HCT116 (cell line): ENCODE results near the gene WEE1. TPM values are rescaled to one million over a fixed set of nuclear protein-coding genes. Genes with fewer than 3 reads are reported as not detected.

ENCODE experiments used
- ATAC-seq: fragments of 200-7000 bp; cut with Tn5 transposase; 2 replicates; pipeline ENCODE4 v1.9.1; 2020; ENCODE audit warnings: mild to moderate bottlenecking, moderate library complexity
- BruUV-seq: library from RNA; stranded (reverse); fragments of 400-500 nt; replicated peaks from 2 replicates; lab custom pipeline; 2021; lab: Mats Ljungman, UMichigan
- CTCF ChIA-PET: fragments of 300-600 bp; sonication (Branson Sonifier 250); formaldehyde crosslinking; loops from one replicate; lab custom pipeline; 2021; ENCODE audit warnings: antibody characterized with exemption; lab: Charles Lee
- POLR2A ChIA-PET: fragments of 300-600, 350-600 bp; sonication (Branson Sonifier 250); formaldehyde crosslinking; loops from one replicate; lab custom pipeline; 2021; ENCODE audit warnings: antibody characterized with exemption; lab: Charles Lee
- RAD21 ChIA-PET, 2 experiments: fragments of 300-600 bp; sonication (Branson Sonifier 250); formaldehyde crosslinking; loops; one replicate each; lab custom pipeline; 2023; ENCODE audit warnings: low total read pairs in 2 of 2; ENCODE audit not compliant: uncharacterized antibody in 2 of 2, unreplicated experiment in 2 of 2, low non-redundant PET in 1 of 2; lab: Charles Lee
- DNase-seq: peaks from one replicate; pipeline ENCODE4 v3.0.0-alpha.2; 2010; ENCODE audit warnings: low read depth, low spot score
- H2AFZ ChIP-seq: fragments of 200-600 bp; shearing (Covaris generic), sonication (generic); 2 replicates; pipeline ENCODE4 v1.6.1; 2017; ENCODE audit warnings: low read depth, mixed run types, mixed read lengths, antibody characterized with exemption, low read length; ENCODE audit not compliant: poor library complexity, severe bottlenecking
- H3K27ac ChIP-seq: 2 replicates; pipeline ENCODE4 v1.5.1; 2012; ENCODE audit warnings: low read depth, low read length
- H3K27me3 ChIP-seq: fragments of 200-600 bp; sonication (generic); 2 replicates; pipeline ENCODE4 v1.6.1; 2016; ENCODE audit warnings: mixed run types, low read length, mixed read lengths; ENCODE audit not compliant: insufficient read depth
- H3K36me3 ChIP-seq, 2 experiments: fragments of 200-500 bp in 1 of 2; fragments of 200-600 bp in 1 of 2; sonication (Bioruptor generic) in 1 of 2; sonication (generic) in 1 of 2; 2 replicates each; pipeline versions ENCODE4 v1.5.1 to v1.6.1; 2014 to 2016; ENCODE audit warnings: low read length in 2 of 2, inconsistent platforms in 1 of 2, mixed read lengths in 1 of 2, mixed run types in 1 of 2; ENCODE audit not compliant: insufficient read depth in 2 of 2, control insufficient read depth in 1 of 2
- H3K4me1 ChIP-seq, 2 experiments: fragments of 200-600 bp in 1 of 2; sonication (generic) in 1 of 2; 2 replicates each; pipeline versions ENCODE4 v1.5.1 to v1.6.1; 2012 to 2017; ENCODE audit warnings: low read length in 2 of 2, inconsistent platforms in 1 of 2, mild to moderate bottlenecking in 1 of 2, mixed read lengths in 1 of 2, mixed run types in 1 of 2, moderate library complexity in 1 of 2; ENCODE audit not compliant: insufficient read depth in 2 of 2, control insufficient read depth in 1 of 2
- H3K4me2 ChIP-seq: fragments of 200-600 bp; sonication (generic); 2 replicates; pipeline ENCODE4 v1.6.1; 2017; ENCODE audit warnings: mixed run types, low read length, mixed read lengths
- H3K4me3 ChIP-seq, 2 experiments: fragments of 200-600 bp in 1 of 2; sonication (generic) in 1 of 2; replicated peaks in 1 of 2; 2 replicates each; pipeline ENCODE4 v1.5.1; 2011 to 2016; ENCODE audit warnings: low read length in 2 of 2, control low read depth in 1 of 2, low read depth in 1 of 2, mild to moderate bottlenecking in 1 of 2, mixed read lengths in 1 of 2, mixed run types in 1 of 2
- H3K79me2 ChIP-seq: fragments of 200-600 bp; sonication (generic); 2 replicates; pipeline ENCODE4 v1.6.1; 2017; ENCODE audit warnings: mild to moderate bottlenecking, mixed run types, low read length, moderate library complexity, mixed read lengths; ENCODE audit not compliant: insufficient read depth
- H3K9ac ChIP-seq: fragments of 200-600 bp; sonication (generic); 2 replicates; pipeline ENCODE4 v1.6.1; 2016; ENCODE audit warnings: low read length, mixed read lengths
- H3K9me2 ChIP-seq: fragments of 200-600 bp; sonication (generic), shearing (Covaris generic); 2 replicates; pipeline ENCODE4 v1.6.1; 2017; ENCODE audit warnings: mixed run types, mild to moderate bottlenecking, moderate library complexity; ENCODE audit not compliant: insufficient read depth
- H3K9me3 ChIP-seq, 2 experiments: fragments of 200-500 bp in 1 of 2; fragments of 200-600 bp in 1 of 2; sonication (Bioruptor generic) in 1 of 2; sonication (generic) in 1 of 2; 2 replicates each; pipeline ENCODE4 v1.6.1; 2014 to 2017; ENCODE audit warnings: low read length in 2 of 2, mixed read lengths in 2 of 2, inconsistent platforms in 1 of 2, low read depth in 1 of 2, mild to moderate bottlenecking in 1 of 2, mixed run types in 1 of 2, moderate library complexity in 1 of 2; ENCODE audit not compliant: control insufficient read depth in 1 of 2, insufficient read depth in 1 of 2
- H4K20me1 ChIP-seq: fragments of 200-600 bp; sonication (generic), shearing (Covaris generic); 2 replicates; pipeline ENCODE4 v1.6.1; 2017; ENCODE audit warnings: mixed run types, mild to moderate bottlenecking, moderate library complexity; ENCODE audit not compliant: insufficient read depth
- ATF3 ChIP-seq: IDR thresholded peaks from 2 replicates; pipeline ENCODE4 v1.6.1; 2012
- CBX3 ChIP-seq: IDR thresholded peaks from 2 replicates; pipeline ENCODE4 v1.6.1; 2012; ENCODE audit warnings: low read depth
- CEBPB ChIP-seq: IDR thresholded peaks from 2 replicates; pipeline ENCODE4 v1.6.1; 2012; ENCODE audit warnings: low read depth
- EGR1 ChIP-seq: IDR thresholded peaks from 2 replicates; pipeline ENCODE4 v1.6.1; 2012; ENCODE audit warnings: low read depth
- ELF1 ChIP-seq: IDR thresholded peaks from 2 replicates; pipeline ENCODE4 v1.6.1; 2012; ENCODE audit warnings: low read depth, borderline replicate concordance
- FOSL1 ChIP-seq: IDR thresholded peaks from 2 replicates; pipeline ENCODE4 v1.6.1; 2012; ENCODE audit warnings: low read depth
- JUND ChIP-seq: IDR thresholded peaks from 2 replicates; pipeline ENCODE4 v1.6.1; 2012
- MAX ChIP-seq: IDR thresholded peaks from 2 replicates; pipeline ENCODE4 v1.6.1; 2012
- POLR2AphosphoS5 ChIP-seq: IDR thresholded peaks from 2 replicates; pipeline ENCODE4 v1.6.1; 2011; ENCODE audit warnings: mild to moderate bottlenecking, low read depth, low read length, moderate library complexity
- RAD21 ChIP-seq: IDR thresholded peaks from 2 replicates; pipeline ENCODE4 v1.6.1; 2012; ENCODE audit warnings: low read depth, mild to moderate bottlenecking
- SIN3A ChIP-seq: IDR thresholded peaks from 2 replicates; pipeline ENCODE4 v1.6.1; 2012; ENCODE audit warnings: low read depth
- SP1 ChIP-seq: IDR thresholded peaks from 2 replicates; pipeline ENCODE4 v1.6.1; 2012; ENCODE audit warnings: low read depth
- SRF ChIP-seq: IDR thresholded peaks from 2 replicates; pipeline ENCODE4 v1.6.1; 2012; ENCODE audit warnings: low read depth
- TCF7L2 ChIP-seq: IDR thresholded peaks from 2 replicates; pipeline ENCODE4 v1.7.0; 2011; ENCODE audit warnings: borderline replicate concordance, inconsistent platforms; ENCODE audit not compliant: insufficient read depth, insufficient read length; ENCODE audit errors: extremely low read depth
- ZFX ChIP-seq: fragments of 450-650 bp; IDR thresholded peaks from 2 replicates; pipeline ENCODE4 v1.6.1; 2017
- ZNF274 ChIP-seq: fragments of 200-500 bp; sonication (Bioruptor generic); IDR thresholded peaks from 2 replicates; pipeline ENCODE4 v1.6.1; 2014; ENCODE audit warnings: mild to moderate bottlenecking, low read depth, low read length, inconsistent platforms
- intact Hi-C: fragments of 100-400 bp; cut with micrococcal nuclease; formaldehyde crosslinking; loops from 2 replicates; pipeline ENCODE4 v1.10.0; 2022
- total RNA-seq: library from RNA; stranded (reverse); gene quantifications from one replicate; pipeline ENCODE4 v1.2.1, GENCODE V29; 2021; ENCODE audit not compliant: unreplicated experiment

The WEE1 gene
- total RNA-seq, 1 experiment from 2014 or later: 50.8 TPM

GRCh38 chr11:9525116-9525515 is 48.4 kb upstream of the WEE1 start:
- ChIA-PET POLR2A (no interaction called here), CTCF (interaction anchor here (1.2 to 2.4 kb wide), 2 partner anchors 10 to 18 kb away, joined by 3 to 17 read pairs; no protein-coding TSS in a partner anchor), RAD21 (no interaction called here)
- intact Hi-C loops: no loop called here
- no peaks in the 10 kb centered on the region for H3K27me3 ChIP-seq
- no peak overlapping the region for H3K9ac ChIP-seq
- DNase-seq (no peak), ATAC-seq (no peak)
- no TSS peak for BruUV-seq
- H2AFZ ChIP-seq: no peak overlapping the region
- H3K36me3 ChIP-seq: peaks cover 0 to 5% of the 10 kb centered on the region in 2 experiments; a peak in 1 of 4 replicates
- H3K4me3 ChIP-seq: no peak overlapping the region
- H3K4me2 ChIP-seq: no peak overlapping the region
- no peaks in the 10 kb centered on the region for H3K9me2 ChIP-seq
- no peak for TF ChIP-seq CBX3
- TF ChIP-seq CEBPB: no peak
- TF ChIP-seq RAD21: no peak
- TF ChIP-seq ELF1: no peak
- TF ChIP-seq ZNF274: no peak
- TF ChIP-seq SIN3A: no peak
- TF ChIP-seq JUND: no peak
- TF ChIP-seq ATF3: no peak
- no peak for TF ChIP-seq SP1
- no peak for TF ChIP-seq TCF7L2
- no peak for TF ChIP-seq SRF
- TF ChIP-seq ZFX: no peak
- TF ChIP-seq FOSL1: no peak
- no peak for TF ChIP-seq EGR1
- TF ChIP-seq MAX: no peak
- TF ChIP-seq POLR2AphosphoS5: no peak
- H3K79me2 ChIP-seq: no peaks in the 10 kb centered on the region
- peaks cover 21 to 25% of the 10 kb centered on the region in 2 experiments; a peak in 3 of 4 replicates for H3K4me1 ChIP-seq
- H4K20me1 ChIP-seq: no peaks in the 10 kb centered on the region
- no peak overlapping the region for H3K27ac ChIP-seq
- H3K9me3 ChIP-seq: no peaks in the 10 kb centered on the region
